Measurements from ENCODE around the gene RAD21L1.

RAD21L1 gene

DNA sequence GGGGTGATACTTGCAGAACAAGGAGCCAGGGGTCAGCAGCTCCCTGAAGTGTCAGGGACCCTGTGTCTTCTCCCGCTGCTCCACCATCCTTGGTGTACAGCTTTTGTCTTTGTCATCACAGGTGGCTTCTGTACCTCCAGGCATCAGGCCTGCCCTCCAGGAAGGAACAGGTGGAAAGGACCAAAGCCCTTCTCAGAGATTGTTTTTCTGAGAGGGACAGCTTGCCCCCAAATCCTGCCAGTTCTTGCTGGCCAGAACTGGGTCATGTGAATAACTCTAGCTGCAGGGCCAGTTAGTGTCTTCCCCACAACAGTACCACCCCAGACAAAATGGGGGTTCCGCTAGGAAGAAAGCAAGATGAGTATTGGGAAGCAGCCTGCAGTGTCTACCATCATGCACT lies 71.6 kb downstream of the RAD21L1 start:
- no peak for DNase-seq

- no peak for DNase-seq
Measured at GRCh38 chr20:1298166-1298565, 72.3 kb downstream of the RAD21L1 start.

GRCh38 chr20:1298888-1299511 lies 73.2 kb downstream of the RAD21L1 start:
- DNase-seq, result no peak

DNA sequence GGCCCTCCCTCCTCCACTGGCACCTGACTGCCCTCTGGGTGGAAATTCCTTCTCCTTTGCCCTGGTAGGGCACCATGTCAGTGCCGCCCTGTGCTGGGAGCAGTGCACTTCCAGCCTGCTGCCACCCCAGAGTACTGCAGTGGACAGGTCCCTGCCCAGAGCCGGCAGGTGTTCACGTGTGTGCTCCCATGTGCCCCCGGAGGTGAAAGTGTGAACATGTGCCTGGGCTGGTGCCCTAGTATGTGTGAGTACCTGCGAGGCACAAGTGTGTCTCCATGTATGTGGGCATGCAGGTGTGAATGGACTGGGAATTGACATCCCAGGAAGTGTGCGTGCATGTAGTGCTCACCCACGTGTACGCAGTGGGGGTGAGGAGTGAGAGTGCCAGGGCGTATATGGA lies 73.7 kb downstream of the RAD21L1 start:
- no peak for DNase-seq

- no peak for DNase-seq
Measured at GRCh38 chr20:1300083-1300840, 74.4 kb downstream of the RAD21L1 start.

GRCh38 chr20:1301031-1301529 lies 75.2 kb downstream of the RAD21L1 start:
- DNase-seq, result no peak

DNA sequence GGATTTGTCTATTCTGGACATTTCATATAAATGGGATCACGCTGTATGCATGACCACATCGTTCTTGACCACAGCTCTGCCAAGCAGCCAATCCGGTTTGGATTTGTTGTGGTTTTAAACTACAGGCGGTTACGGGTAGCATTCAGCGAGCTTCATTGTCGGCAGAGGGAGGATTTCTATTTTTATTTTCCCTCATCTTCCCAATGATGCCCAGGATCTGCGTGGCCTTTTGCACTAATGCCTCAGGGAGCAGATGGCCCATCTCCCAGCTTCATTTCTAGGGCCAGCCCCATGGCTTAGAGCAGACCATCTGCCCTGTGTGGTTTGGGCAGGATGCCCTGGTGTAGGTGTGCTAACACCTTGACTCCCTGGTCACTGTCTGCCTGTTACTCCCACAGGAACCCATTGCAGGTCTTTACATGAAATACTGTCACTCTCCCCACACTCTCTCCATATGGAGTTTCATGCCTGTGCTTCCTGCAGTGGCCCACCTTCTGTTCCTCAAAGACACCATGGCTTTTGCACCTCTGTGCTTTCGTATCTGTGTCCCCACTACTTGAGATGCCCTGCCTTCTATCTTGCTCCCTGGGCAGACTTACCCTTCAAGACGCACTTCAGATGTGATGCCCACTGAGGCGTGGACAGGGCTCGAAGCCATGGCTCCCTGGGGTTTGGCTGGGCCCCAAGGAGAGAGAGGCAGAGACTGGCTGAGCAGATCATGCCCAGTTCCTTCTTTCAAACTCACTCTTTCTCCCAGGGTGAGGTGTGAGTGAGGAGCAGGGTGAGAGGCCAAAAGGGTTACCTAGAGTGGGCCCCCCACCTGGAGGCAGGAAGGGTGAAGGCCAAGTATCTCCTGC lies 77.1 kb downstream of the RAD21L1 start:
- DNase-seq, result no peak

DNA sequence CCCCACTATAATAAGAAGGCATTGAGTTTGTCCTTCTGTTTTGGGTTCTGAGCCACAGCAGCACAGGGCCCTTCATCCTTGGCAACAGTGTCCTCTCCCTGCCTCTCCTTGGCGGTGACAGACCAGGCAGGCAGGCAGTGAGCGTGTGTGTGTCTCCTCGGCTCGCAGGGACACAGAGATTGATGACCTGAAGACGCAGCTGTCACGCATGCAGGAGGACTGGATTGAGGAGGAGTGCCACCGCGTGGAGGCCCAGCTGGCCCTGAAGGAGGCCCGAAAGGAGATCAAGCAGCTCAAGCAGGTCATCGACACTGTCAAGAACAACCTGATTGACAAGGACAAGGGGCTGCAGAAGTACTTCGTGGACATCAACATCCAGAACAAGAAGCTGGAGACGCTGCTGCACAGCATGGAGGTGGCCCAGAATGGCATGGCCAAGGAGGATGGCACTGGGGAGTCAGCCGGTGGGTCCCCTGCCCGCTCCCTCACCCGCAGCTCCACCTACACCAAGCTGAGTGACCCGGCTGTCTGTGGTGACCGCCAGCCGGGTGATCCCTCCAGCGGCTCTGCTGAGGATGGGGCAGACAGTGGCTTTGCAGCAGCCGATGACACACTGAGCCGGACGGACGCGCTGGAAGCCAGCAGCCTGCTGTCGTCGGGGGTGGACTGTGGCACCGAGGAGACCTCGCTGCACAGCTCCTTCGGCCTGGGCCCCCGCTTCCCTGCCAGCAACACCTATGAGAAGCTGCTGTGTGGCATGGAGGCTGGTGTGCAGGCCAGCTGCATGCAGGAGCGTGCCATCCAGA lies 79.1 kb downstream of the RAD21L1 start:
- DNase-seq, result no peak

All from T-helper 9 cell (primary cell).